T-helper 2 cell treated with Interferon-gamma antibody and Interleukin-4, amounts not matched to agents 100 ng/mL and 5 ng/mL, for 36 hours (primary cell): ENCODE results near the gene ME3. TPM values are rescaled to one million over a fixed set of nuclear protein-coding genes. Genes with fewer than 3 reads are reported as not detected.
"Not testable (repeated sequence)": the region's sequence is repeated elsewhere in the genome, so short reads cannot be mapped to it uniquely, and the experiment has no call there.

Experiments
- intact Hi-C: fragments of 100-400 bp; cut with micrococcal nuclease; formaldehyde crosslinking; loops from one replicate; pipeline ENCODE4 v1.15.1; 2023
- total RNA-seq: library from RNA; stranded (reverse); gene quantifications from 2 replicates; pipeline ENCODE4 v1.2.3, GENCODE V29; 2022

Gene ME3
- total RNA-seq, 1 donor from 2014 or later: 0.95 TPM

DNA sequence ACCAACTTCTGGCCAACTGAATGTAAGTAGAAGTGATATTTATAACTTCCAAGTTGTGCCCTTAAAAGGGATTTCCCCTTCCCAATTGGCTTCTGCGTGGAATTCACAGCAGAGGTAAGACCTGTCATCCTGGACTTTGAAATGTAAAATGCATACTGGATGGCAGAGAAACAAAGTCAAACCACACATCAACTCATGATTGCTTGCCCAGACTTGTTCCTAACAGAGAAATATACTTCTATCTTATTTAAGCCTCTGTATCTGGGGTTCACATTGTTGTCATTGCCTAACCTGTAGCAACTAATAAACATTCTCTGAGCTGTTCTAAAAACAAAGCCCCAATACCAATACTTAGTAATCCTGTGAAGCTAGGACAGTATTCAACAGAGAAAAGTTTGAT is 6.2 kb downstream of the ME3 start:
- intact Hi-C loops: no loop called here

DNA sequence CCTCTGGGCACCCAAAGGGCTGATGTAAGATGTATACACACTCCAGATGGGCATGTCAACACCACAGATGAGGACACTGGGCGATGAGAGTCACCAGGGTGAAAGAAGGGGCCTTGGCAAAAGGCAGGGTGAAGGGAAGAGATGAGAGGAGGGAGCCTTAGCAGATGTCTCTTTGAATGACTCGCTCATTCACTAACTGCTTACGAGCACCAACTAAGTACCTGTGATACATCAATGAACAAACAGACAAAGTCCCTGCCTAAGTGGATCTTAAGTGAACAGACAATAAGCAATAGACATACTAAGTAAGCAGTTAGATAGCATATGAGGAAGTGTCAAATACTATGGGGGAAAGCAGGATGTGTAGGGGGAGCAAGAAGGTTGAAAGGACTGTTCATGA is 7.5 kb downstream of the ME3 start:
- intact Hi-C loops: no loop called here

DNA sequence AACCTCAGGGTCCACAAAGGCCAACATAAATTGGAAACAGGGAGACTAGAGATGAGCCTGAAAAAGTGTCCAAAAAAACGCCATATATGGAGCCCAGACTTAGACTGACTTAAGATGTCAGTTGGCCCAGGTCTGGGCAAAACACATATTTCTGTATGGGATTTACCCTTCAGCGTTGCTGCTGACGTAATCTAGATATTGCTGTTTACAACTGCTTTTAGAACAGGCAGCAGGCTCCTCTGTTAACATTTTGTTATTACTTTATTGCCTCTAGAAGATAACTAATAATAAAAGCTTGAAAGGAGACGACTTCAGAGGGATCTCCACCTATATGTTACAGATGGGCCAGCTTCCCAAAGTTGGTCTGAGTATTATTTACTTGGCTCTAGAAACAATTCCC is 8.7 kb downstream of the ME3 start:
- intact Hi-C loops: no loop called here

GRCh38 chr11:86663291-86663690 is 9.1 kb downstream of the ME3 start:
- intact Hi-C loops: no loop called here

- intact Hi-C loops: no loop called here
These were observed 11.7 kb downstream of the ME3 start for GRCh38 chr11:86660736-86661135.

DNA sequence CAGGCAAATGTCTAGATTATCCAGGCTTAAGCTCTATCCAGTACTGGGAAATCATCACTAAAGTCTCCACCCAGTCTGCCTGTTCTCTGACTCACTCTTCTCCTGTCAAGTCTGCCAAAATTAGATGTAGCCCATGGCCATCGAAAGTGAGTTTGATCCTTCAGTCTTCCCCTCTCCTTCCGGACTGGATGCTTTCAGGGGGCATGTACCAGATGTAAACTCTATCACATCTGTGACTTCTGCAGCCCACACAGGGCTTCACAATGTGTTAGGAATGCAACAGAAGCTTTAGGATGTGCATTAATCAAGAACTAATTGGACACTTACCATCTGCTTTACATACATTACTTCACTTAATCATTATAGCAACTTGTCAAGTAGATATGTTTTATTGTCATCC is 12.3 kb downstream of the ME3 start:
- intact Hi-C loops: no loop called here

GRCh38 chr11:86658534-86658933 is 13.9 kb downstream of the ME3 start:
- intact Hi-C loops: no loop called here

- intact Hi-C loops: not testable (repeated sequence)
These were observed 27.2 kb downstream of the ME3 start for GRCh38 chr11:86645212-86645611.

DNA sequence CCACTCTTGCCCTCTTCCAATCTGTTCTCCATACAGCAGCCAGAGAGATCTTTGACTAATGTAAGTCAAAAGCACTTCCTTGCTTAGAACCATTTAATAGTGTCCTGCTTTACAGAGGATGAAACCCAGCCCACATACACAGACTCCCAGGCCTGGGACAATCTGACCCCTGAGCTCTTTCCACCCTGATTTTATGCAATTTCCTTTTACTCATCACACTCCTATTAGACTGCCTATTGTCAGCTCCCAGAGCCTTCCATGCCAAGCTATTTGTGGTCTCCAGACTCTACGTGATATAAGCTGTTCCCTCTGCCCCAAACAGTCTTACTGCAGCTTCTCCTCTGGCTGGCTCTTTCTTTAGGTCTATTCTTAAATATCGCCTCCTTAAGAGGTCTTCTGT is 28.1 kb downstream of the ME3 start:
- intact Hi-C loops: no loop called here

DNA sequence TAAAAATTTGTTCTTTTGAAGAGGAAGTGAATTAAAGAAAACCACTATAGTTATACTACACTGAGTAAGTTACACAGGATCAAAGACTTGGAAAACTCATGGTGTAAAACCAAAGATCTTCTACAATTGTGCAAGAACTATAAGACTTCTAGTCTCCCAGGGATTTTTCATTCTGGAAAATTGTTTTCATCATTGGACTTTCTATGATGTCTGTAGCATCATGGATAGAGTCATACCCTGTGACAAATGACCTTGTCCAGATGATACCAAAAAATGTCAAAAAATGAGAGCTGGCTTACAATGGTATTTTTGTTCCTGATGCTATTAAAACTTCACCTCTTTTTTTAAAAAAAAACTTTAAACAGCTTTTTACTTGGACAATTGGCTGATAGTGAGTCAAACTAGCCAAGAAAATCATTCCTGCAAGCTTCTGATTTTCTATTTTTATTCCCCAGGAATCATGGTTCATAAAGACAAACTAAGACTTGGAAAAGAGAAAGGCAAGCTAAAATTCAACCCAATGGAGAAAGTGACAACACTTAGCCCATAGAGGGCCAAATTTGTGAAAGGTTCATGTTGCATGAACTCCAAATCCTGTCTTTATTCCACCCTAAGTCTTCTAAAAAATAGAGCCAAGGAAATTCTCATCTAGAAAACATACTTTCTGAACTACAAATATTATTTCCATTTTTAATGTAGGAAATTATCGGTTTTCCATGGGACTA is 30.7 kb downstream of the ME3 start:
- intact Hi-C loops: no loop called here

GRCh38 chr11:86639137-86639536 is 33.3 kb downstream of the ME3 start:
- intact Hi-C loops: no loop called here

DNA sequence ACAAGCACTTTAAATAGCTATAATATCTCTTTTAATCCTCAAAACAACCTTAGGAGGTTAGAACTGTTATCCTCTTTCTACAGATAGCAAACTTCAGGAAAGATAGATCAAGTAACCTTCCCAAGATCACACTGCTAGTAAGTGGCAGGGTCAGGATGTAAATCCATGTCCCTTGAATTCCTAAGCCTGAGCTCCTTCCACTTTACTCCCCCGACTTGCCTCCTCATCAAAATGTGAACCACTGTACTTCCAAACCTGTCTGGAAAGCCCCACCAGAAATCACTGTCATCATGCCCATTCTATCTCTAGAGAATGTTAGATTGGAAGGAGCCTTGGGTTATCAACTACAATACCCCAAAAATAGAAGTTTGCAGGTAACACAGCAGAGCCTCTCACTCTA is 33.7 kb downstream of the ME3 start:
- intact Hi-C loops: no loop called here

GRCh38 chr11:86637988-86638387 is 34.4 kb downstream of the ME3 start:
- intact Hi-C loops: no loop called here

GRCh38 chr11:86636275-86636674 is 36.1 kb downstream of the ME3 start:
- intact Hi-C loops: no loop called here

DNA sequence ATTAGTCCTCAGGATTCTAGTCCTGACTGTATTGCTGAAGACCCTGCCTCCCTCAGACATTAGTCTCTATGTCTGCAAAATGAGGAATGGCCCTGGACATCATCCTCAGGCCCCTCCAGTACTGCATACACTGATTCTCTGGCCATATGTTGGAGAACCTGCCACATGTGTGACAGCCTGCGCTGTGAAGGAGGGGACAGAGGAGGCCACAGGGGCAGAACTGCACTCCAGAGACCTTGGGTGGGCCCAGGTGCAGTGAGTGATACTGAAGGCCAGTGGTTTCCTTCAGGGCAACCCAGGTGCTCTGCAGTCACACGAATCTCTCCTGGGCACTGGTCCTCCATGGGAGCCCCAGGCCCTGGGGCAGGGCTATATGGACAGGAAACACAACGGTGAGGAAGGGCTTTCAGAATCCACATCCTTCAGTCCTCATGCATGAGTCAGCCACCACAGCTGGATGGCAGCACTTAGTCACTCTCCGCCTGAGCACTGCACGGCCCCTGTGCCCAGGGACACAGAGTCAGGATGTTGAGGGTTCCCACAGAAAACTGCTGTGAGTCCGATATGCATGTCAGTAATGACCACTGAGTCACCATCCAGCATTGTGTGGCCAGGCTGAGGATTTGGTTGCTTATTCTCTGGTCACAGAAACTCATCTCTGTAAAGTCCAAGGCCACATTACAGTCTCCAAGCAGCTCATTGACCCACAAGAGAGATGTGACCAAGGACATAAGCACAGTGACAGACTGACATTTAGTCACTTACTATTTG is 39.7 kb downstream of the ME3 start:
- intact Hi-C loops: no loop called here

DNA sequence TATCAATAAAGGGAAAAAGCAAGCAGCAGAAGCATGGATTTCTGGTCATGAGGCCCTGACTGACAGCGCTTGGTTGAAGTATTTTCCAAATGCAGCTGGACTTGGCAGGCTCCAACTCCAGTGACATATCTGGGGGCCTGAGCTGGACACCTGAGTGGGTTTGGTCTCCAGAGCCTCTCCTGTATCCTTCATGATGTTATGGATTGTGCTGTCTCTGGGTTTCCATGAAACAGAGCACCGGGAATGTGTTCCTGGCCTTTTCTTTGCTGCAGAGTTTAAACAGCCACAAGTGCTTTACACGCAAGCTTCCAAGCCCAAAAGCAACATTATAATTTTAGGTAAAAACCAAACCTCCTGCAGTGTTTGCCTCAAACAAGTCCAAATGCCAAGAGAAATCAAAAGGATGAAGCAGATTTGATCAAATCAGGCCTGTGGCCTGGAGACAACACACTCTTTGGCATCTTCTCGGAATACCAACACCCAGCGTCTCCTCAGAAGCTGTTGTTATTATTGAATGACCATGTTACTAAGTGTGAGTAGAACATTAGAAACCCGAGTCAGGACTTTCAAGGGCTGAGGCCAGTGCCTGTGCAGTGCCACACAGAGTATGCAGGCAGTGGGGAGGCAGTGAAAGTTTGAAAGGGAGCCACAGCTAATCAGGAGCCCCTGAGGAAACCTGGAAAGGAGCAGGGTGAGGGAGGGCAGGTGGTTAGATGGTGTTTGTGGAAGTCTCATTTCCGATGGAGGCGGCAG is 42.0 kb downstream of the ME3 start:
- intact Hi-C loops: no loop called here

DNA sequence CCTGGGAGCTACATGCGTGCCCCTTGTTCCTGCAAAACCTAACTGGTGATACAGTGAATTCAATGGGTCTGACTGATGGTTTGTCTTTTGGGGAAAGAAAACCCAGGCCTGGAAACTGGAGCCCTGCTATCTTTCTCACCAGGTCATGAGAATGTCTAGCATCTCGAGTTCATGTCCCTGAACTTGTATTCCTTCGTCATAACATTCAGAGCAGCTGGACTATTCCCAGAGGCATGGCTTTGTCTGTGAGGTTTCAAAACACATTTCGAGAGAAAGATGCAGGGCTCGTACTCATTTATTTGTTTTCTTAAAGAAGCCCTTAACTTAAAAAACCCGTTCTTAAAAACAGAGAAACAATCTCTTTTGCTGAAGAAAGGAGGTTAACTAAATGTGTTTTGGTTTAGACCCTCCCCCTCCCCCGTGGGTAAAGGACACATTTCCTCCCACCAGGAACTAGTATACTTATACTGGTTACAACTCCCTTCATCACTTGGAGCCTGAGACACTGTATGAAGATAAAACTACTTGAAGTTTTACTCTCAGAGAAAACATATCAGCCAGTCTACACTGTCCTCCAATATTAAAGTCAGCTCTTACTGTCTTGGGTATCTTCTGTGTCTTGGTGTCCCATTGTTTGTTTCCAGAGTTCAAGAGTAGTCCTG is 43.2 kb downstream of the ME3 start:
- intact Hi-C loops: no loop called here

DNA sequence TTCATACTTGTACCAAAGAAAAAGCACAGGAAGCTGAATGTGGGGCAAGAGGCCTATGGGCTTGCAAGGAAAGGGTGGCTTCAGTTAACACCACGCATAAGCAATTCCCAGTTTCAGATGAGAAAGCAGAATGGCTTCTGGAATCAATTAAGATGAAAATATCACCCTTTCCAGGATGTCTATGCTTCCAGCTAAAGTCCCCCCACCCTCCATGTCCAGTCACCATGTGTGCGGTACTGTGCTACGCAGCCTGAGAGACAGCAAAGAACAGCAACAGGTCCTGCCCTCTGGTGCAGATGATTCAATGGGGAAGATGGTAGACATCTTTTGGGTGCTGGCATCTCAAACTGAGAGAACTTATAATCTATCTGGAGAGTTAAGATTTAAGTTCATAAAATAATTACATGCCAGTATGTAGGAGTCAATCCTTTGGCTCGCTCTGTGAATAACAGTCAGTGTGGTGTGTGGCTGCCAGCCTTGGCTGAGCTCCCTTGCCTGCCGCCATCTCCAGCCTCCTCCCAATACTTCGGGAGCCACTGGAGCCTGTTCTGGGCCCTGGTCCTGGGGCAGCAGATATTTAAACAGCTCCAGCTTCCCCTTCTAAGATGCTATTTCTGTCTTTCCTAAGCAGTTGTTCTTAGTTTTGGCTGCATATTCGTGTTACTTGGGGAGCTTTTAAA is 44.5 kb downstream of the ME3 start:
- intact Hi-C loops: no loop called here

DNA sequence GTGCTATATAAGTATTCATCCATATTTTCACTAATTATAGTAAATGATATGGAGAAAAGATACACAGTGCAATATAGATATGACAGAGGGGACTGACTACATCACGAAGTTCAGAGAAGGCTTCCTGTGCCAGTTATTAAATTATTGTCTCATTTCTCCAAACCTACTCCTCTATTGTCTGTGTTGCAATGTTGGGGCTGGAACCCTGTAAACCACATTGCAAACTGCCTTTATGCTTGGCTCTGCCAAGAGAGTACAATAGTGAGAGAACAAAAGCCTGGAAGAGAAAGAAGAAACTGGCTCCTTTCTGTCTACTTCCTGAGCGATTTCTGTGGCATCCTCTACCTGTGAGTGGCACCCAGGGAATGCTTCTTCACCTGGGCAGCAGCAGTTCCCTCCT is 46.4 kb downstream of the ME3 start:
- intact Hi-C loops: no loop called here

DNA sequence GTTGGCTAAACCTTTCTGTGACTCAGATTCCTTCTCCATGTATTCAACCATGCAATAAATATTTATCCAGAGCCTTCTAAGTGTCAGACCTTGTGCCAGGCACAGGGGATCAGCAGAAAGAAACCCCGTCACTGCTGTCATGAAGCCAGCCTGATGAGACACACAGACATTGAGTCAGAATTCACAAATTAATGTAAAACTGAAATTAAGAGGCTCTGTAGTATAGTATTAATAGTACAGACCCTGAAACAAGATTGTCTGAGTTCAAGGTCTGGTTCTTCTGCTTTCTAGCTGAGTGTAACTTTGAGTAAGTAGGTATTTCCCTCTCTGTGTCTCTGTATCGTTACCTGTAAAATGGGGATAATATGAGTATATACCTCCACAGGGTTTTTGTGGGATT is 46.9 kb downstream of the ME3 start:
- intact Hi-C loops: no loop called here

- intact Hi-C loops: no loop called here
These were observed 48.0 kb downstream of the ME3 start for GRCh38 chr11:86624366-86624765.
